Measurements from ENCODE around the gene TMEM17. TPM values are rescaled to one million over a fixed set of nuclear protein-coding genes. Genes with fewer than 3 reads are reported as not detected.
A peak's percentile ranks its signal among the peaks of the same experiment; 100 is the strongest.
"Not testable (repeated sequence)": the region's sequence is repeated elsewhere in the genome, so short reads cannot be mapped to it uniquely, and the experiment has no call there.

Gene TMEM17, protein sequence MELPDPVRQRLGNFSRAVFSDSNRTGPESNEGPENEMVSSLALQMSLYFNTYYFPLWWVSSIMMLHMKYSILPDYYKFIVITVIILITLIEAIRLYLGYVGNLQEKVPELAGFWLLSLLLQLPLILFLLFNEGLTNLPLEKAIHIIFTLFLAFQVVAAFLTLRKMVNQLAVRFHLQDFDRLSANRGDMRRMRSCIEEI
- 3.2 and 3.5 TPM in 2 replicates for total RNA-seq (2014; rRNA removed; shearing (Covaris generic))

DNA sequence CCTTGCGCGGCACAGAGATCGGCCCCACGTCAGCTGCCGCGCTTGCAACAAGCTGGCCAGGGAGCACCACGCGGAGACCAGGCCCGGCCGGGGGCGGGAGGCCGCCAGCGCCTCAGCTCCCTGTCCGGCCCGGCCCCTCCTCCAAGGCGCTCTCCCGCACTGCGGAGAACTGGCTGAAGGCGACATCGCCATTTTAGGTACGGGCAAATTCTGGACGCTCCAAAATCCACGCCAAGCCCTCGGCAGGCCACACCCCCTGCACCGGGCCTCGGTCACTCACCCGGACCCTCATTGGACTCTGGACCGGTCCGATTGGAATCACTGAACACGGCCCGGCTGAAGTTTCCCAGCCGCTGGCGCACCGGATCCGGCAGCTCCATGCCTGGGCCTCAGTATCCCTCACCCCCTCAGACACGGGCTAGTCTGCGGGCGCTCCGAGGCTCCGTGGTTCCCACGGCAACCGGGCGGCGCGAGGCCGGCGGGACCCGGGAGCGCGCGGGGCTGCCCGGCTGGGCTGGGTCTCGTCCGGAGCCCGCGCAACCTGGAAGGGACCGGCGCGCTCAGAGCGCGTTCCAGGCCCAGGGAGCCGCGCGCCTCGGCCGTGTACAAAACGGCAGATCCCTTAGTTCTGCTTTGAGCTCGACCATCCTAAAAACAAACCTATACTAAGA is at the start of gene TMEM17:
Gene TMEM17 (minus strand): TSS at position 446 of the 671 bp plus-strand sequence. CDS start 66 bp downstream, at position 380.
- DNase-seq (ENCODE audit: low read depth), result peak; percentile 91

DNA sequence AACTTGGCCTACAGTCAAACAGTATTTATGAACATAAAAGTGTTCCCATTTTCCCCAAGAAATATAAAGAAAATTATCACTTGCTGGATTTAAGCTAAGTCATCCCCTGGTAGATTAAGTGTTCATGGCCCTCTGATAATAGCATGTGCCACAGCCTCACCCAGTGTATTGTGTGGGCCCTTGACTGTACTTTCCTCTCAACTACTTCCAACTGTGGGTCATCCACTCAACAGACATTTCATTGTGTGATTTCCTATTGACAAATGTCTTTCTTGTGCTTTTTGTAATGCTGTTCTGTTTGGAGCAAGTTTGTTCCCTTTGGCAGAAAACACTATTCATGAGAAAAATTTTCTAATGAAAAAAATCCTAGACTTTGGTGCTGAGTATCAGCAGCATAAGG is 48.4 kb upstream of the TMEM17 start:
- DNase-seq (ENCODE audit: low read depth), result no peak

DNA sequence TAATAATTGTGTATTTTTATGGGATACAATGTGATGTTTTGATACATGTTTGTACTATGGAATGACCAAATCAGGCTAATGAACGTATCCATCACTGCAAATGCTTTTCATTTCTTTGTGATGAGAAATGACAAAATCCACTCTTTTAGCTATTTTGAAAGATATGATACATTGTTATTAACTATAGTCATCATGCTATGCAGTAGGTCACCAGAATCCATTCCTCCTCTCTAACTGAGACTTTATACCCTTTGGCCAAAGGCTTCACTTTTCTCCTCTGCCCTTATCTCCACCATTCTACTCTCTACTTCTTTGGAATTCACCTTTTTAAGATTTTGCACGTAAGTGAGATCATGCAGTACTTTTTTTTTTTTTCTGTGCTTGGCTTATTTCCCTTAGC is 44.5 kb upstream of the TMEM17 start:
- no peak for DNase-seq (ENCODE audit: low read depth)

DNA sequence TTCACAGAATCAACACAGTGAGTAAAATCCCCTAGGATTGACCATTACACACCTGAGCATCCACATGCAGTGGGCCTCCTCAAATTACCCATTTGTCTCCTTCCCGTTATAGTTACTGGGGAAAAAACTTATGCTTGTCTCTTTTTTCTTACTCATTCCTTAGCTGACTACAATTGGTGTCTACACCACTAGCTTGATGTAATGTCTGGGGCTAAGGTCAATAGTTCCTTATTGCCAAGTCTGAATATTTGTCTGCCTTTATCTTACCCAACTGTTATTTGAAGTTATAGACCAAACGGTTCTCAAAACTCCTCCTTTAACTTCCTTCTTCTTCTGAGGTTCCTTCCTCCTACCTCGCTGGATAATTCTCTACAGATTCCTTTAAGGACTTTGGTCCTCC is 41.9 kb upstream of the TMEM17 start:
- no peak for DNase-seq (ENCODE audit: low read depth)

DNA sequence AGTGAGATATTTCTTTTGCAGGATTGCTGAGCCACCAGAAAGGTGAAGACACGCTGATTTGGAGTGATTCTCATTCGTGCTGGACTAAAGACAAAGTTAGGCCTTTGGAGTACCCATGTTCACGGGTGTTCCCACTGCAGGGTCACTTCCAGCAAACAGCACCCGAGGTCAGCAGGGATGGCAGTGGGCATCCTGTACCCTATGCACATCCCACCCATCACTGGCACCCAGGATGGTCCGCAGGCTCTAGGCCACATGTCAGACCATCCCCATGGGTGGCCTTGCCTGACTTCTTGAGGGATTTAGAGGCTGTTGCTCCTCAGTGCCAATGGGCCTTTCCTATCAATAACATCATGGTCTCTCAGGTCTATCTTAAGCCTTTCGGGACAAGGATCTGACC is 39.3 kb upstream of the TMEM17 start:
- no peak for DNase-seq (ENCODE audit: low read depth)

DNA sequence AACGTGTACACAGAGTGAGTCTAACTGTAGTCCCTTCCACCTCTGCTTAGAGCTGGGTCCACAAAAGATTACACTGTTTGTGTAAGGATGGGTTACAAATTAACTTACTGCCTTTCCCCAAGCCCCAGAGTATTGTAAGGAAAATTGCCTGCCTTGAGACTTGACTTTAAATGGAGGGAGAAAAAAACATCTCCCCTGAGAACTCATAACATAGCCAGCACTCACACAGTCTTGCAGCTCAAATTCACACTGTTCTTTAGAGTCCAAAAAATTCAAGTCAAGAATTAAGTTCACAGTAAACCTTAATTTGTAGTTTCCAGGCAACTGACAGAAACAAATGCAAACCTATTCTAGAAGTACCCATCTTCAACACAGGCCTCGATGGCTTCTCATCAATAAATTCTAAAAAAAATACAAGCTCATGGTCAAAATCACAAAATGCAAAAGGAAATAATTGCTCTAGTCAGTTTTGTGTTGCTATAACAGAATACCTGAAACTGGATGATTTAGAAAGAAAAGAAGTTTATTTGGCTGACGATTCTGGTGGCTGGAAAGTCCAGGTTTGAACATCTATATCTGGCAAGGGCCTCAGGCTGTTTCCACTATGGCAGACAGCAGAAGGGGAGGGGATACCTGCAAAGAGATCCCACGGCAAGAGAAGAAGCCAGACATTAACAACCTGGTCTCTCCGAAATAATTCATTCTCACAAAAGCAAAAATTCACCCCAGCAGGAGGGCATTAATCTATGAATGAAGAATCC is 34.6 kb upstream of the TMEM17 start:
- DNase-seq (ENCODE audit: low read depth), result no peak

DNA sequence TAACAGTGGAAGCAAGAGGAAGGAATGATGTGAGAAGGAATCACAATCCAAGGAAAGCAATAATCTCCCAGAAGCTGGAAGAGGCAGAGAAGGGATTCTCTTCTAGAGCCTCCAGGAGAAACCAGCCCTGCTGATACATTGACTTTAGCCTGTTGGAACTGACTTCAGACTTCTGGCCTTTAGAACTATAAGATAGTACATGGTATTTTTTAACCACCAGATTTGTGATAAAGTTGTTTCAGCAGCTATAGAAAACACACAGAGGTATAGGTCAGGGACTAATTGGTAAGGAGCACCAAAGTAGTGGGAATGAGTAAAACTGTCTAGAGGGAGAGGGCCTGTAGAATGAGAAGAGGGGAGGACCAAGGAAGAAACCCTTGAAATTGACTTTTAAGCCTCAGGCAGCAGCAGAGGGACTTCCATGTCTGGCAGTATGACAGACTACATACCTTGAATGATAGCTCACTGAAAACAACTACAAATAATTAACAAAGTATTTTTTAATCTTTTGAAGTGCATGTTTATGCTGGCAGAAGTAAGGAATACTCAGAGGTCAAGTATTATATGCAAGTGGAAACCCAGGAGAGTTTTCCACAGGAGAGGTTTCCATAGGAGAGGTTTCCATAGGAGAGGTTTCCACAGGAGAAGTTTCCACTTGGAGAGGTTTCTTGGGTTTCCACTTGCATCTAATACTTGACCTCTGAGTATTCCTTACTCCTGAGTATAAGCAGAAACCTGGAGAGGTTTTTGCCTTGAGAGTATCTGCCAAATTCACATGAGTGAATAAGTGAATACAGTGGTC is 33.8 kb upstream of the TMEM17 start:
- DNase-seq (ENCODE audit: low read depth), result no peak

DNA sequence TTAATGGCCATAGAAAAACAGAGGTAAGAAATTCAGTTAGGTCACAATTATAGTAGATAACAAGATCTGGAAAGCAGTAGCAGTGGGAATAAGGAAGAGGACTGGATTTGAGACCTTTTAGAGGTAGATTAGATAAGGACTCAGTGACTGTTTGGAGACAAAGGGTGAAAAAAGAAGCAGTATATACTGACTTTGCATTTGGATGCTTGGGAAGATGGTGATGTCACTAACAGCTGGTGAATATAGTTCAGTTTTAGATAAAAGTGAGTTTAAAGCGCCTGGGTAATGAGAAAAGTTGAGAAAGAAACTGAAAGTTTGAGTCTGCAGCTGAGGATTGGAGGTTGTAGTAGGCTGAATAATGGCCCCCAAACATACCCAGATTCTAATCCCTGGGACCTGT is 32.8 kb upstream of the TMEM17 start:
- no peak for DNase-seq (ENCODE audit: low read depth)

DNA sequence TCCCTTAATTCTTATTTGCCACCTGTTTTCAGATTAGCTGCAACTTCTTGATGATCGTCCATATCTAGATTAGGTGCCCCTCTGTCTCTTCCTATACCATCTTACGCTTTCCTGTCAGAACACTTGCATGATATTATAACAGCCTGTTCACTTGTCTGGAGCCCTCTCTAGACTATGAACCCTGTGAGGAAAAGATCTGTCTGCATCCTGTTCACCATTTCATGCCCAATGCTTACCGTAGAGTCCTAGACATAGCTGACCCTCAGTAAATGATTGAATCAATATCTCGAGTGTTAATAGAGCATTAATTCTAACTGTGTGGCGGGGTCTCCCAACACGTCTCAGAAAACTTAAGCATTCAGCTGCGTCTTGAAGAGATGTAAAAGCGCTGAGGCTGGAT is 31.8 kb upstream of the TMEM17 start:
- no peak for DNase-seq (ENCODE audit: low read depth)

DNA sequence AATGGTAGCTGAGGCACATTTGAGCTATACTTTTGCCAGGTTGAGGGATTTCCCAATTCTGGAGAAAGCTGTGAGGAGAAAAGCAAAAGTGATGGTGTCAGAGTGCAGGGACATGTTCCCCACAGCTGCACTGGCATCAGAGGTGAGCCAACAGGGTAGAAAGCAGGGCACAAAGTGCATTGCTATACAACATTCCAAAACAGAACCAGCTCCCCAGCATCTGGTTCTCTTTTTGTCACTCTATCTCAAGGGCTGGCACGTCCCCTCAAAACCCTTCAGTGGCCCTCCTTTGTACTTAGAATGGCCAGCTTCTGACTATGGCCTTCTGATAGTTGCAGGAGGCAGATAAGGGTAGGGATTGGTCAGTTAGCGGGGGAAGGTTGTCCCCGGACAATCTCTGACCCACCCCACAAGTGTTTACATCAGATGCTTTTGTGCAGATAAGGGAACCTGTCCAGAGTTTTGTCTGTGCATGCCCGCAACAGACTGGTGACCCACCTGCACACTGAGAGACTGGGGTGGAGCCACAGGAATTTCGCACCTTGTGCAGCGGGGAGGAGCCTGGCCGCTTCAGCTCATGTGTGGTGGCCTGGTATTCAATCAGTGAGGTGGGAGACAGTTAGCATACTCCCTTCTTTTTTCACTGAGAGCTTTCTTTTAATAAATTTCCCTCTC is 31.0 kb upstream of the TMEM17 start:
- no peak for DNase-seq (ENCODE audit: low read depth)

DNA sequence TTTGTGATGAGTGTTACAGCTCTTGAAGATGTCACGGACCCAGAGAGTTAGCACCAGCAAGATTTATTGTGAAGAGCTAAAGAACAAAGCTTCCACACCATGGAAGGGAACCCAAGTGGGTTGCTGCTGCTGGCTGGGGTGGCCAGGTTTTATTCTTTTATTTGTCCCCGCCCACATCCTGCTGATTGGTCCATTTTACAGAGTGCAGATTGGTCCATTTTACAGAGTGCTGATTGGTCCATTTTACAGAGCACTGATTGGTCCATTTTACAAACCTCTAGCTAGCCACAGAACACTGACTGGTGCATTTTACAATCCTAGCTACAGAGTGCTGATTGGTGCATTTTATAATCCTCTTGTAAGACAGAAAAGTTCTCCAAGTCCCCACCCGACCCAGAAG is 29.5 kb upstream of the TMEM17 start:
- not testable (repeated sequence) for DNase-seq (ENCODE audit: low read depth)

DNA sequence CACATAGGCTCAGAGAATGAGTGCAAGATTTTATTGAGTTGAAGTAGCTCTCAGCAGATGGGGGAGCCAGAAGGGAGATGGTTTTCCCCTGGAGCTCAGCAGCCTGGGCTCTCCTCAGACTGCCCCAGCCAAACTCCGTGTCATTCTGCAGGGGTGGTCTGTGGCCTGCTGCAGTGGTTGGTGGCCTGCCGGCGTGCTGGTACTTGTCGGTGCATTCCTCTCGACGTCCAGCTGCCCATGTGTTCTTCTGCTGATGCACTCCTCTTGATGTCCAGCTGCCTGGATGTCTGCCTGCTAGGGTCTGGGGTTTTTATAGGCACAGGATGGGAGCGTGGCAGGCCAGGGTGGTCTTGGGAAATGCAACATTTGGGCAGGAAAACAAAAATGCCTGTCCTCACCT is 25.6 kb upstream of the TMEM17 start:
- no peak for DNase-seq (ENCODE audit: low read depth)

DNA sequence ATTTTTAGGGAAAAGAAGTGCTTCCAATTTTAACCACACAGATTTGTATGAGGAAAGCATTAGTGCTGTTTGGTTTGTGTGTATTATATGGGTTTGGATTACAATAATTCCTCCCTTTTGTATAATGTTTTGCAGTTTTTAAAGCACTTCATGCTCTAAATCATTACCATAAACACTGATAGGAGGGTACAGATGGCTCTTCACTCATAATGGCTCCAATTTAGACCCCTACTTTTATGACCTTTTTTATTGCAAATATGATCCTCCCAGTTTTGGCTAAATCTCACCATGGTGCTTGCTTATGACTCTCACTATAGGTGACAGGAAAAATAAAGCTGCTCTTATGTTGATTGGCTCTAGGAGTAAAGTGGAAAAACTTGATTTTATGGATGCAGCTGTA is 23.8 kb upstream of the TMEM17 start:
- DNase-seq (ENCODE audit: low read depth), result no peak

DNA sequence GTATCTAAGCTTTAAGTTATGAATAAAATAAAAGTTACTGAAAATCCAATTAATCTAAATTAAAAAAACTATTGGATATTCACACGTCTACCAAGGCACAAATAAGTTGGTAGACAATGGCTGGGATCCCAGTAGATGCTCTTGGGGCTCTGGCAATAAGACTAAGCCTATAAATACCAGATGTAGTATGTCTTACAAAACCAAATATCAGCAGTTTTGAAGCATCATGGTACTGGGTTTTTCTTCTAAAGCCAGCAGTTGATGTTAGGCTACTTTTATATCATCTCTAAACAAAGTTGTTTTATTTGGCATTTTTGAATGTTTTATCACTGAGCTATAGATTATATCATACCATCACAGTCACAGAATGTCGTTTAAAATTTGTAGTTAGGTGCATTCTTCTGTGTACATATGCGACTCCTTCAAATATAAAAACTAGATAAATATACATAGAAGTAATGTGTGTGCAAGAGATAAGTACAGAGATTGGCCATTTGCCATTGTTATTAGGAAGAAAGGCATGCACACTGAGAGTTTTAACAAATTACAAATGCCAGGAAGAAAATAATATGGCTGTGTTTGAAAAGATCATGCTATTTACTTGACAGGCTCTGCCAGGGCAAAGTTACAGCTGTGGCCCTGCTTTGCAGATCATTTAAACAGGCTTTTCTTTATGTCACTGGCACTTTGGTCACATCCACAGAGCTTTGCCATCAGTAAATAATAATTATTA is 21.6 kb upstream of the TMEM17 start:
- no peak for DNase-seq (ENCODE audit: low read depth)

DNA sequence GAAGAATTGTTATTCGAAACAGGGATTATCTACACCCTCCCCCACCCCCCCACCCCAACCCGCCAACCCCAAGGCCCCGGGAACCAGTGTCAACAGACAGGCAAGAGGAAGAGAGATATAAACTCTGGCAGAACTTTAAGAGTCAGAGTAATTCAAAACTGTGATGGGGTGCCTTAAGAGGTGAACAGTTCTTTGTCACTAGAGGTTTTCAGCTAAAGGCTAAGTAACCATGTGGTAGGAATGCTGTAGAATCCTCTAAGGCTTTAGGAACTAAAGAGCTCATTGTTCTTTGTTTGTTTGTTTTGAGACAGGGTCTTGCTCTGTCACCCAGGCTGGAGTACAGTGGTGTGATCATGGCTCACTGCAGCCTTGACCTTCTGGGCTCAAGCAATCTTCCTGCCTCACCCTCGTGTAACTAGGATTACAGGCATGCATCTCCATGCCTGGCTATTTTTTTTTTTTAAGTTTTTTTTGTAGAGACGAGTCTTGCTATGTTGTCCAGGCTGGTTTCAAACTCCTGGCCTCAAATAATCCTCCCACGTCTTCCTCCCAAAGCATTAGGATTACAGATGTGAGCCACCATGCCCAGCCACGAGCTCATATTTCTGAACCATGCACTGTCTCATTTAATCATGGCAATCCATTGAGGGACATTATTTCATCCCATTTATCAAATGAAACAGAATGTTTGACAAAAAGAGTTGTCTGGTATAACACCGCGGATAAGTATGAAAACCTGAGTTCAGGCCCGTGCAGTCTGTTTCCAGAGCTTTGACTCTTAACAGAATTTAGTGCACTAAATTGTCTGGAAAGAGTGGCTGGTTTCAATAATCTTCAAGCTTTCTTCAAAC is 20.8 kb upstream of the TMEM17 start:
- DNase-seq (ENCODE audit: low read depth), result peak; percentile 10

DNA sequence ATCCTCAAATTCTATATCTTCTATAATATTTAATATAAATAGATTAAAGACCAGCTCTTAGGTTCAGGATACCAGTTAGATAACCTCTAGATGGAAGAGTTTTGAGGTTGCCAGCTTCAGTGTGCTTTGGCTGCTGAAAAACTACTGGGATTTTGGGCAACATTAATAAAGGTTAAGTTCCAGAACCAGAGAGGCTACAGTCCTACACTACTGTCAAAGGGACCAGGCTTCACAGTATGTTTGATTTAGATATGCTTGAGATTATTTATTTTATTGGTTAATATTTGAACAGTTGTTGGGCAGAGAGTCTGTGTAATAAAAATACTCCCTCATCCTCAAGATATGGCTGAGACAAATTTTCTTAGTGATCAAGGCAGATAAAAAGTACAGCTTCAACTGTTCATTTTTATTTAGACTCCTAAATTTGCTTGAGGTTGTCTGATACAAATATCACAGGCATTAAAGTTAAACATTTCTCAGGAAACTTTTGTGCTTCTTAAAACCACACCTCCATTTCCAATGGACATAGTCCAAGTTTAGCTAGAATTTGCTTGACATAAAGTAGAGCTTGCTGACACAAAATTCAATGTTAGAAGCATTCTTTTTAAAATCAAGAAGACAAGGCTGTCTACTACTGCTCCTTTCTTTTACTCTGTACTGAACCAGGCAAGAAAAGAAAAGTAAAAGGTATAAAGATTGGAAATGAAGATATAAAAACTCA is 19.7 kb upstream of the TMEM17 start:
- DNase-seq (ENCODE audit: low read depth), result no peak

DNA sequence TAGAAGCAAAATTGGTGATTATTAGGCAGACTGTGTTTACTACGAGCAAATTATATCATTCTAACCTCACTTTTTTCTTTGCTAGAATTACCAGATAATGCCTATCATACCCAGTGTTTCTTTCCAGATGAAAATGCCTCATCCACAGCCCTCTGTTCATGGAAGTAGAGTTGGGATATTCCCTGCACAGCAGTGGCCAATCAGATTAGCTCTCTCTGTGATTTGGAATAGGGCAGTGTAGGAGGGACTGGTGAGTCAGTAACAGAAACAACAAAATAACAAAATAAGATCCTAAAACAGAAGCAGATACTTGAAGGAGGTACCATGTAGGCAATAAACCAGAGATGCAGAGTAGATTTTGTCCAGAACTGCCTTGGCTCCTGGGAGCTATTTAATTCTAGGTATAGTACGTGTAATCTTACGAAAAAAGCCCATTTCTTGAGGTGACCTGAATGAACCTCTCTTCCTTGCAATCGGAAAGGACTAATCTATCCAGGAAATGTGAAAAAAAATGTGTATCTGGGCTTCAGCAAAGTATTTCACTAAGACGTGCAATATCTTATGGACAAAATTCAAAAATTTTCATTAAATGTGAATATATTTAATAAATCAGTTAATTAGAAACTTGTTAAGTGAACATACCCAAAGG is 18.4 kb upstream of the TMEM17 start:
- peak; percentile 8 for DNase-seq (ENCODE audit: low read depth)

DNA sequence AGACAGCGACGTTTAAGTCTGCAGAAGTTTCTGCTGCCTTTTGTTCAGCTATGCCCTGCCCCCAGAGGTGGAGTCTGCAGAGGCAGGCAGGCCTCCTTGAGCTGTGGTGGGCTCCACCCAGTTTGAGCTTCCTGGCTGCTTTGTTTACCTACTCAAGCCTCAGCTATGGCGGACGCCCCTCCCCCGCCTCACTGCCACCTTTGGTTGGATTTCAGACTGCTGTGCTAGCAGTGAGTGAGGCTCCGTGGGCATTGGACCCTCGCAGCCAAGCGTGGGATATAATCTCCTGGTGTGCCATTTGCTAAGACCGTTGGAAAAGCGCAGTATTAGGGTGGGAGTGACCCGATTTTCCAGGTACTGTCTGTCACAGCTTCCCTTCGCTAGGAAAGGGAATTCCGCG is 15.1 kb upstream of the TMEM17 start:
- DNase-seq (ENCODE audit: low read depth), result not testable (repeated sequence)

DNA sequence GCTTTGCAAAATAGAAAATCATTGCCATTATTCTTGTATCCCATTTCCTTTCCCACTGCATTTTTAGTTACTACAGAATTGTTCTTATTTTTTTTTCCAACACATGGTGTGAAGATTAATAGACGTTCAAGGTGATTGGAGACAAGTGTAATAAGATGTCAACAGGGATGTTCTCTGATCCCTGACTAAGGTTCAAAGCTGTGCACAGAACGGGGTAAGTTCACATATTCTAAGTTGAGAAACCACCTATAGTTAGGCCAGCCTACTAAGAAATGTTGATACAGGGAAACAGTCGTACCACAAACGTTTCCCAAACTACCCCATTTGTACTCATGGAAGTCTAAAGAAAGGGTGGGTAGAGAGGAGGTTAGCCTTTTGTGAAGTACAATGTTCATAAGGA is 6.4 kb upstream of the TMEM17 start:
- DNase-seq (ENCODE audit: low read depth), result no peak
